GM21360 (cell line): ENCODE measurements around the gene RYR1.

Experiments used
- ATAC-seq: cut with Tn5 transposase; IDR thresholded peaks from one replicate; pipeline ENCODE4 v1.9.1; 2021; ENCODE audit warnings: mild to moderate bottlenecking, moderate library complexity; ENCODE audit not compliant: unreplicated experiment

Gene RYR1

DNA sequence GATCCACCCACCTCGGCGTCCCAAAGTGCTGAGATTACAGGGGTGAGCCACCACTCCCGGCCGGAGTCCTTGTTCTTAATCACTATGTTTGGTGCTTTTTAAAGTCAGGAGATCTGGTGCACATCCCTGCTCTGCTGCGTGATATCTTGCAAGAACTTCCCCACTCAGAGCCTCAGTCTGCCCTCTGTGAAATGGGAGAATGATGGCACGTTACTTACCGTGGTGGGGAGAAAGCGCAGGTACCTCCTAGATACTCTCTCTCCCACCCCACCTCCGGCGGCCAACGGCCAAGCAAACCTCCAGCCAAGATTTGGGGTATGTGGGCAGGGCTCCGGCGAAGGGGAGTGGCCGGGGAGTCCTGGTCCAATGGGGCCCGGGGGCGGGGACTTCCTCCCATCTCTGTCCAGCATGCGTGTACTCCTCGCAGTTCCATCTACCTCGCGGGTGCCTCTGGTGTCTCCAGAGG lies at the start of gene RYR1:
Gene RYR1 (plus strand): TSS at position 424 of the 466 bp plus-strand sequence. CDS start 139 bp downstream, outside the sequence.
- ATAC-seq = no peak

GRCh38 chr19:38383743-38384142 lies 49.7 kb upstream of the RYR1 start:
- ATAC-seq = no peak

GRCh38 chr19:38384209-38385027 lies 49.1 kb upstream of the RYR1 start:
- no peak for ATAC-seq

- ATAC-seq = no peak
Observed at GRCh38 chr19:38385057-38385803, 48.3 kb upstream of the RYR1 start.

- ATAC-seq = no peak
Observed at GRCh38 chr19:38385804-38386257, 47.7 kb upstream of the RYR1 start.

DNA sequence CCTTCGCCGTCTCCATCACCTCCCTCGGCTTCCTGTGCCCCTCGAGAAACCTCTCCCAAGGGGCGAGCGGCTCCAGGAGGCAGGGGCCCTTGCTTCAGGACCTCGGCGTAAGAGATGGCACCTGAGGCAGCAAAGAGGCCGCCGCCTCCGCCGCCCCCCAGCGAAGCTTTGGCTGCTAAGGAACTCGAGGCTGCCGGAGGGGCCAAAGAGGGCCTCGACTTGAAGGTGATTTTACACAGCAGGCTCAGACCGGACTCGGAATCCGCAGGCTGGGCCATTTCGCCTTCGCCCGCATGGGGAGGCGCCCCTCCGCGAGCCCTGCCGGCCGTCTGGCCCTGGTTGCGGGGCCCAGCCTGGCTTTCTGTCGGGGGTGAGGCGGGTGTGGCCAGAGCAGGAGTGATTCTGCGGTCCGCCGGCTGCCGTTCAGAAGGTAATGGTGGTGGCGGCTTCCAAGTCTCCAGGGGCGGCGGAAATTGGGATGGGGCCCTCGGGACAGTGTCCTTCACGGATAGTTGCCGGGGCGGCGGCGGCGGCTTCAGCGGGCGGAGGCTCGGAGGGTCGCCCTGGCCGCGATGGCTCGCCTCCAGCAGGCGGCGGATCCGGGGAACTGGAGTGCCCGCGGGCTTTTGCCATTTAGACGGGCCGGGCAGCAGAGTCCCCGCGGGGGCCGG lies 47.1 kb upstream of the RYR1 start:
- ATAC-seq = no peak

- no peak for ATAC-seq
Observed at GRCh38 chr19:38386971-38387549, 46.4 kb upstream of the RYR1 start.

GRCh38 chr19:38387550-38388348 lies 45.7 kb upstream of the RYR1 start, which contains the start of gene GGN:
Gene GGN, minus strand, starts transcription at chr19:38388034. Its CDS starts 773 bp downstream, at chr19:38387261.
- ATAC-seq = peak; percentile 41

- no peak for ATAC-seq
Observed at GRCh38 chr19:38388349-38389100, 45.0 kb upstream of the RYR1 start, which contains the start of gene SPRED3. Gene SPRED3, plus strand, starts transcription at chr19:38388697. Its CDS starts 1,606 bp downstream, at chr19:38390303.

DNA sequence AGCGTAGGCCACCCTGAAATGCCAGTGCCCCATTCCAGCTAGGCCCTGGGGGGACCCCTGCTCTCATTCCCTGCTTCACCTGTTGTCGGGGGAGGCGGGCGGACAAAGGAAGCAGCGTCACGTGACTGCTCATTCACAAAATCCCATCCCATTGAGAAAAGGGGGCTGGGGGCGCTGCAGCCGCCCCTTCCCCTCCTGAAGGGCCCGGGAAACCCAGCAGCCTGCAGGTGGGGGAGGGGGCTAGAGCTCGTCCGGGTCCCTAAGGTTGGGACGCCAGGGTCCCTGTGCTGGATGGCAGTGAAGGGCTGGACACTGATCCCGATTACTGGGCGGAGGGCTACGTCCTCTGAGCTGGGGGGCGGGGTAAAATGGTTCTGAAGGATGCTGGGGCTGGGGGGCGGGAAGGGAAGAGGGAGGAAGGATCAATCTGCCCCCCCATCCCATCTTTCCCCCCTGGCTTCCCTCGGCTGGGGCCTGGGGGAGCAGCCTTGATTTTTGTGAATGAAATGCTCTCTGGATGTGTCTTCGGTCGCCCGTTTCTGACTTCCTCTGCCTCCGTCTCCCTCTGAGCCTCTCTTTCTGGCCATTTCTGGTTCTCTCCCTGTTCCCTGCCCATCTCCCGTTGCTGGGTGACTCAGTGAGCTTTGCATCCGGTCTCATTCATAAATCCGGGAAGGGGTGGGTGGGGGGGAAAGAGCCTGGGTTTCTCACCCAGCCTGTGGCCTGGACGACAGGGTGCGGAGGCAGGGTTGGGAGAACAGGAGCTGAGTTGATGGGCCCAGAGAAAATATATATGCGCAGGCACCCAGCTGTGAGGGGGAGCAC lies 44.2 kb upstream of the RYR1 start:
- no peak for ATAC-seq

GRCh38 chr19:38389957-38390924 lies 43.2 kb upstream of the RYR1 start:
- ATAC-seq = no peak

GRCh38 chr19:38391911-38392464 lies 41.5 kb upstream of the RYR1 start:
- no peak for ATAC-seq

GRCh38 chr19:38392707-38393308 lies 40.7 kb upstream of the RYR1 start:
- no peak for ATAC-seq

GRCh38 chr19:38394488-38394887 lies 39.0 kb upstream of the RYR1 start:
- ATAC-seq = no peak

- no peak for ATAC-seq
Observed at GRCh38 chr19:38395381-38396114, 37.9 kb upstream of the RYR1 start.

DNA sequence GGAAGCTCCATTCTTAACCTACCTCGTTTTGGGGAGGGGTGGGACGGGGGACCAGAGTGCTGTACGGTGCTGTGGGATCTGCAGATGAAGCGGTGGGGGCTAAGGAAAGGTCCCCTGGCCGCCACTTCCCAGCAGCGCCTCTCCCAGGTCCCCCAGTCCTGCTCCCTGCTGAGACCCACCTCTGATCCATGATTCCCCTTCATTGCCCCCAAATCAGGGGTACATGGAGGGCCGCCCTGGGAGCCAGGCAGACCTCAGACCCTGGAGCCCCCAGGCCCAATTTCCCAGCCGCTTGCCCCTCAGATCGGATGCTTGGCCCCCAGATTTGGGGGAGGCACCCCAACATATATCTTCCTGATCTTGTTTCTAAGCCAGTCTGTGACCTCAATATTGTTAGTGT lies 34.4 kb upstream of the RYR1 start:
- ATAC-seq = no peak
